NOMO-1 treated with dmso at 0.1 percent for 144 hours (cell line): ENCODE measurements around the gene LTO1.

Experiments used
- DNase-seq: peaks from one replicate; lab custom pipeline; 2025; ENCODE audit not compliant: unreplicated experiment; lab: John Stamatoyannopoulos, UW

LTO1 gene

DNA sequence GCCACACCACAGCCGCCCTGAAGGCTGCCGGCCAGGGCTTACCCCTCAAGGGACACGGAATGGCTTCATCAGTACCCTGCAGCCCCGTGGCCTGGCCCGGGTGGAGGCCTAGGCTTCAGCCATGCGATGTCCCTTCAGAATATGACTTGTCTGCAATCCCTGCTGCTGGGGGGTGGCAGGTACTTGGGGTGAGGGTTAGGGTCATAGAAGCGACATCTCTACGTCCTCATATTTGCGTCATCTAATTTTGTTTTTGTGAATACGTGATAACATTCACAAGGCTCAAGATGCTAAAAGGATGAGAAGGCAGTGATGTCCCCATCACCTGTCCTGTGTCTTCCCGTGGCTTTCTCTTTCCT lies 27.8 kb downstream of the LTO1 start:
- no peak for DNase-seq

DNA sequence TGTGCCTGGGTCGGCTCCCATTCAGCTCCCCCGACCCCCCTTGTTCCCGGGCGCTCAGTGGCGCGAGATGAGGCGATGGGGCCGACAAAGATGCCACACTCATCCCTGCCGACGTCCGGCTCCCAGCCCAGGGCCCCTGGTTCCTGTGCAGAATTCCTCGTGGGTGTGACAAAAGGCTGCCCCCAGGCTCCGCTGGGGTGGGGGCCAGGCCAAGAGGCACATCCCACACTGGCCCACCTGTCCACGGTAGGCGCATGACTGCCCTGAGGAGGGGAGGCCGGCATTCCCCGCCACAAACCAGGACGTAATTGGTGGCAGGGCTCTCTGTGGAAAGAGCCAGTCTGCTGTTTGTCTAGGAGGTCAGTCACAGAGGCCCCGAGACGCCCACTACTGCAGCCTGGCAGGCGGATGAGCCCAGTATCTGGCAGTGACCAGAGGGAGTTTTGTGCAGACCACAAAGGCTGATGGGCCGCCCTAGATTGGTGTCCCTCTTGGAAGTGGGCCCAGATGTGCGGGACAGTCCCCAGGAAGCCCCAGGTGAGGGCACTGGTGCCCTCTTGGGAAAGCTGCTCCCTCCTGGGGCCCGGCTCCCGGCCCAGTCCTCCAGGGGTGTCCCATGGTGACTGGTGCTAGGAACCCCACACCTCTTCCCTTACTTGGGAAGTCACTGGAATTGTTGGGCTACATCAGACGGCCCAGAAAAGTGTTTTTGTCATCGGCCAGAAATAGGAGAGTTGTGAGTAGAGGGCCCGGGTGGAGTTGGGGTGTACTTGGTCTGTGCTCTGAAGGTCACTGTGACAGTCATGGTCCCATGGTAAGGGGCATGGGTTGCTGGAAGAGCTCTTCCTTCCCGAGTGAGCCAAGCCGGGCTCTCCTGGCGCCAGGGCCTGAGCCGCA lies 28.4 kb downstream of the LTO1 start:
- DNase-seq = no peak

DNA sequence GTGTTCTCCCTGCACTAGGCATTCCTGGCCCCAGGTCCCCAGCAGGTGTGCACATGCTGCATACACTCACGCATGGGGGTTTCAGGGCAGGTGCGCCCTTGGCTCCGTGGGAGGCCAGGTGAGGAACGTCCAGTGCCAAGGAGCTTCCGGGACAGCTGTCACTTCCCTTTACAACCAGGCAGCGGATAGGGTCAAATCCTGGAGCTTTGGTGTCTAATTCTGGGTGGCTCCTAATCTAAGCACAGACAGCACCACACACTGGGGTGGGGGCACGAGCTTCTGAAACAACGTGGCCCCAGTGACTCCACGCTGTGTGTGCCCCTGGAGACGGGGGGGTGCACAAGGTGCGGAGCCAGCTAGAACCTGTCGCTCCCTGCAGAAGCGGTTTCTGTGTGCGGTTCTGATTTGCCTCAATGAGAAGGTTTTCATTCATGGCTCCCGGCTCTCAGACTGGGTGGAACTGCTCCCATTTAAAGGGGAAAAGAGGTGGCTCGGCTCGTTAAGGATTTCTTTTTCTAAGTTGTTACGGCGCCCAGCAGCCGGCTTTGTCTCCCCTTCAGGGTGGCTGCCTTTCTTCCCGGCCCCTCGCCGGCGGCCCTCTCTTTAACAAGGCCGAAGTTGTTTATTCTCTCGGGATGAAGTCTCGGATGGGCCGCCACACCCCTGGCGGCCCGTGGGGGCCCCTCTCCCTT lies 29.2 kb downstream of the LTO1 start:
- DNase-seq = no peak

DNA sequence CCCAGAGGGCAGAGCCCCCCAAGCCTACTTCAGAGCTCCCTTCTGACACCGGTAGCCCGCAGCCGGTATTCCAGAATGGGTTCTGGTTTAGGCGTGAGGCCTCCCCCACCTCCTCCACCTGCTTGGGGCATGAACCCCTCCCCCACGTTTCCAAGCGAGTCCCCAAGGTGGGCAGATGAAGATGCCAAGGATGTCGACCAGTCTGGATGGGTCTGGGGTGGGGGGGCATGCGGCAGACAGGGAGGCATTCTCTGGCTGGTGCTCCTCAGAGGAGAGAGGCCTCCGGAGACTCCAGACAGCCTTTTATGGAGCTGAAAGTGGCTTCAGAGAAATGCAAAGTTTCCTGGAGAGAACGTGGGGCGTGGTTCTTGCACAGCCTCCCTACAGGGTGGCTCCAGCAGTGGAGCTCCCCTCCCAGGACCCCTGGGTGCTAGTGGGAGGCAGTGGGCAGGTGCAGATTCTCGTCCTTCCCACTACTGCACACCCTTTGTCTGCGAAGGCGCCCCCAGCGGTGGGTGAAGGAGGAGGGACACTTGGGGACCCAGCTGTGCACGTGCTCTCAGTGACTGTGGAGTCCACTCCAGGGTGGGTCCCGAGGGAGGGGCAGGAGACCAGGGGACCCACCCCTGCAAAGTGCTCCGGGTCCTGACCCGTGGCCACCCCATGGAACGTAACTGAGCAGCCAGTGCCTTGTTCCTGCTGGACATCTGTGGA lies 30.0 kb downstream of the LTO1 start:
- DNase-seq = no peak

DNA sequence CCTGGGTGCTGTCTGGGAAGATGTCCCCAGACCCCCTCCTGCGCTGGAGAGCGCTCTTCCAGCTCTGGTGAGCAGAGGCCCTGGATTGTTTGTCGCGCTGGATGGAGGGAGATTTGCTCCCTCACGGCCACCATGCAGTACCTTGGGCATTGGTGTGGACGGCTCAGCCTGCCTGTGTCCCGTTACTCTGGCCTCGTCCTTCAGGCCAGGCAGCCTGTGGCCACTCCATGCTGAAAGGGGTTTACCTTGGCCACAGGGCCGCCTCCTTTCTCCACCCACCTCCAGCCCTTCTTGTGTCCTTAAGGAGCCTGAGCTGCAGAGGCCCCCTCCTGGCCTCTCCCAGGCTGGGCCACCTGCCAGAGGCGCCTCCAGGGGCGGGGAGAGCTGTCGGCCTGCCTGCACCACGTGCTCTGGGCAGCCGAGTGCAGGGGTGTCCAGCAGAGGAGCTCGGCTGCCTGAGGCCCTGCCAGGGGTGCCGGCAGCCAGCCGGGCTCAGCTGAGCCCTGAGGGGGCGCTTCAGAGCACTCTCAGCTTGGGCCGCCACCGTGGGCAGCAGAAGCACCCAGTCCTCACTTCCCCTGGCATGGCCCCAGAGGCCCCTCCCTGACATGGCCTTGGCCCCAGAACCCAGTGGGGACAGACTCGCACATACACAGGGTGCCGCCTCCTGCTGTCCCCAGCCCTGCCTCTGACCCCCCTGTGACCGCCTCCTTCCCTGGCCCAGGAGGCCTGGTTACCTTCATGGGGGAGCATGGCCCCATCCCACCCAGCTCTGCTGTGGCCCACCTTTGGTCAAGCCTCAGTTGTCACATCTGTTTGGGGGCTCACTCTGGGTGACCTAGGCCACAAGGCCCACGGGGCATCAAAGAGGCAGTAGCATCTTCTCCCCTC lies 30.8 kb downstream of the LTO1 start:
- no peak for DNase-seq

DNA sequence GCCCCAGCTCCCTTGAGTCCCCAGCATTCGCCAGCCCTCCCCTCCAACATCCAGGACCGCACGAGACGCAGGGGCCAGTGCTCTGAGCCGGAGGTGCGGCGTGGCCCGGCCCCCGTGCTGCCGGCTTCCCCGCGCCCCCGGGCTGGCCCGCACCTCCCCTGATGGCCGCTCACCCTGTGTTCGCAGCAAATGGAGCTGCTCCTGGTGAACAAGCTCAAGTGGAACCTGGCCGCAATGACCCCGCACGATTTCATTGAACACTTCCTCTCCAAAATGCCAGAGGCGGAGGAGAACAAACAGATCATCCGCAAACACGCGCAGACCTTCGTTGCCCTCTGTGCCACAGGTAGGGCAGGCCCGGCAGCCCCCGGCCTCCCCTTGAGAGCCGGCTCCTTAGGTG lies 31.5 kb downstream of the LTO1 start:
- no peak for DNase-seq

DNA sequence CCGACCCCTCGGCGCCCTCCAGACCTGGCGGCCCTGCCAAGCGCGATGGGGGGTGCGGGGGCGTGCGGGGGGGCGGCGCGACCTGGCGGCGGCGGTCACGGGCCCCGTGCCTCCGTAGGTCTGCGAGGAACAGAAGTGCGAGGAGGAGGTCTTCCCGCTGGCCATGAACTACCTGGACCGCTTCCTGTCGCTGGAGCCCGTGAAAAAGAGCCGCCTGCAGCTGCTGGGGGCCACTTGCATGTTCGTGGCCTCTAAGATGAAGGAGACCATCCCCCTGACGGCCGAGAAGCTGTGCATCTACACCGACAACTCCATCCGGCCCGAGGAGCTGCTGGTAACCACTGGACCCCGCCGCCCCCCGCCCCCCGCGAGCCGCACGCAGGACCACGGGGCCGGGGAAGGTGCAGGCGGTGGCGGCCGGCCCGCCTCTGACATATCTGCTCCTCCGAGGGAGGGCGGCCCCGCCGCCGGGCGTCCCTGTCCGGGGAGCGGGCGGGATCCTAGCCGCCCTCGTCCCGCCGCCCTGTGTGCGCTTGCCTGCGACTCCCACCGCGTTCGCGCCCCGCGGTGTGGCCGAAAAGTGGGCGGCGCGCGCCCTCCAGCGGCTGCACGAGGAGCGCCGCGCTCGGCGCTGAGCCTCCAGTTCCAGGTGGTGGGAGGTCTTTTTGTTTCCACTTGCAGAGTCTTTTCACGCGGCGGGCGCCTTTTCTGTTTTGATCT lies 32.1 kb downstream of the LTO1 start:
- DNase-seq = peak; percentile 61

DNA sequence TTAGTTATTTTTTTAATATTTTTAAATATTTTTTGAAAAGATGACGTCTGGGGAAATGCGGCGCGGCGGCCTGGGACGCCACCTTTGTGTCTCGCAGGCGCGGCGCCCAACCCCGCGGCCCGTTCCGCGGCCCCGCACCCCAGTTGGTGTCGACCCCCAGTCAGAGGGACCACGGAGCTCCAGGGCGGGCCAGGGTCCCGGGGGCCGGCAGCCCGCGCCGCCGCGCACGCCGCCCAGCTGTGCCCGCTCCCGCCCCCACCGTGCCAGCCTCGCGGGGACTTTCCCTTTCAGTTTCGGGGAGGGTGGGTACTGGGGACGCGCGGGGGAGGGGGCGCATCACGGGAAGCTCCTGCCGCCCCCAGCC lies 32.6 kb downstream of the LTO1 start:
- DNase-seq = no peak

DNA sequence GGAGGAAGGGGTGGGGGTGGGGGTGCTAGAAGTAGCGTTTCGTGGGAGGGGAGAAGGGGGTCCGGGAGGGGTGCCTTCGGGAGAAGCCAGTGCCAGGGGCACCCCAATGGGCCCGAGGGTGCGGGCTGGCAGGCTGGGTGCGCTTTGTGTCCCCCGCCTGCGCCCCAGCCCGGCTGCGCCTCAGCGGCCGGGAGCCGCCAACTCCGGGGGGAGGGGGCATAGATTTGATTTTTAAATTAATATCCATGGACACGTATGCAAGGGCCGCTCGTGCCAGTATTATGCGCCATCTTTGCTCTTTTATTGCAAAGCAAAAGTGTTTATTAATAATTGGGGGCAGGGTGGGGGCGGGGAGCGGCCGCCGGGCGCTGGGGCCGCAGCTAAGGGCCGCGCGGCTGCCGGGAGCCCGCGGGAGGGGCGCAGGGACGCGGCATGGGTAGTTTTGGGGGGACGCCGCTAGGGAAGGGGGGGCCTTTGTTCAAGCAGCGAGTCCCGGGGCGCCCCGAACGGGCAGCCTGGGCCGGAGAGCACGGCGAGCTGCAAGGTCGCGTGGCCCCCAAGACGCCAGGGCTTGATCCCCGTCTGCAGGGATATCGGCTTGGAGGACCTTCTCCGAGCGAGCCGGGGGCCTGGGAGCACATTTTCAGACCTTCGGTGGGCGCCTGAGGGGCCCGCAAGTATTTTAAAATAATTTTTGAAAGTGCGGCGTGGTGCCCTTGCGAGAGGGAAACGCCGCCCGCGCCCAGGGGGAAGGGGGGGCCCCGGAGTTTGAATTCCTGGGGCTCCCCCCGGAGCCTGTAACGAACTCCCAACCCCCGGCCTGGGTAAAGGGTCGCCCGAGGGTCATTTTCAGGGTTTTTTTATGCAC lies 33.2 kb downstream of the LTO1 start:
- DNase-seq = no peak

DNA sequence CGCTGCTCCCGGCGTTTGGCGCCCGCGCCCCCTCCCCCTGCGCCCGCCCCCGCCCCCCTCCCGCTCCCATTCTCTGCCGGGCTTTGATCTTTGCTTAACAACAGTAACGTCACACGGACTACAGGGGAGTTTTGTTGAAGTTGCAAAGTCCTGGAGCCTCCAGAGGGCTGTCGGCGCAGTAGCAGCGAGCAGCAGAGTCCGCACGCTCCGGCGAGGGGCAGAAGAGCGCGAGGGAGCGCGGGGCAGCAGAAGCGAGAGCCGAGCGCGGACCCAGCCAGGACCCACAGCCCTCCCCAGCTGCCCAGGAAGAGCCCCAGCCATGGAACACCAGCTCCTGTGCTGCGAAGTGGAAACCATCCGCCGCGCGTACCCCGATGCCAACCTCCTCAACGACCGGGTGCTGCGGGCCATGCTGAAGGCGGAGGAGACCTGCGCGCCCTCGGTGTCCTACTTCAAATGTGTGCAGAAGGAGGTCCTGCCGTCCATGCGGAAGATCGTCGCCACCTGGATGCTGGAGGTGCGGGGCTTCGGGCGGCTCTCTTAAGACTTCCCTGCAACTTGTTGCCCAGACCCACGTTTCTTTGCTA lies 34.1 kb downstream of the LTO1 start, which contains the start of gene CCND1:
TSS of gene CCND1 (plus strand) at position 162 of the 587 bp plus-strand sequence. CDS start at position 320, 158 bp downstream.
- peak; percentile 23 for DNase-seq

DNA sequence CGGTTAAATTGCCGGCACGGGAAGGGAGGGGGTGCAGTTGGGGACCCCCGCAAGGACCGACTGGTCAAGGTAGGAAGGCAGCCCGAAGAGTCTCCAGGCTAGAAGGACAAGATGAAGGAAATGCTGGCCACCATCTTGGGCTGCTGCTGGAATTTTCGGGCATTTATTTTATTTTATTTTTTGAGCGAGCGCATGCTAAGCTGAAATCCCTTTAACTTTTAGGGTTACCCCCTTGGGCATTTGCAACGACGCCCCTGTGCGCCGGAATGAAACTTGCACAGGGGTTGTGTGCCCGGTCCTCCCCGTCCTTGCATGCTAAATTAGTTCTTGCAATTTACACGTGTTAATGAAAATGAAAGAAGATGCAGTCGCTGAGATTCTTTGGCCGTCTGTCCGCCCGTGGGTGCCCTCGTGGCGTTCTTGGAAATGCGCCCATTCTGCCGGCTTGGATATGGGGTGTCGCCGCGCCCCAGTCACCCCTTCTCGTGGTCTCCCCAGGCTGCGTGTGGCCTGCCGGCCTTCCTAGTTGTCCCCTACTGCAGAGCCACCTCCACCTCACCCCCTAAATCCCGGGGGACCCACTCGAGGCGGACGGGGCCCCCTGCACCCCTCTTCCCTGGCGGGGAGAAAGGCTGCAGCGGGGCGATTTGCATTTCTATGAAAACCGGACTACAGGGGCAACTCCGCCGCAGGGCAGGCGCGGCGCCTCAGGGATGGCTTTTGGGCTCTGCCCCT lies 34.7 kb downstream of the LTO1 start:
- no peak for DNase-seq

DNA sequence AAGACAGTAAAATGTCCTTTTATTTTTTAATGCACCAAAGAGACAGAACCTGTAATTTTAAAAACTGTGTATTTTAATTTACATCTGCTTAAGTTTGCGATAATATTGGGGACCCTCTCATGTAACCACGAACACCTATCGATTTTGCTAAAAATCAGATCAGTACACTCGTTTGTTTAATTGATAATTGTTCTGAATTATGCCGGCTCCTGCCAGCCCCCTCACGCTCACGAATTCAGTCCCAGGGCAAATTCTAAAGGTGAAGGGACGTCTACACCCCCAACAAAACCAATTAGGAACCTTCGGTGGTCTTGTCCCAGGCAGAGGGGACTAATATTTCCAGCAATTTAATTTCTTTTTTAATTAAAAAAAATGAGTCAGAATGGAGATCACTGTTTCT lies 35.3 kb downstream of the LTO1 start:
- DNase-seq = no peak

DNA sequence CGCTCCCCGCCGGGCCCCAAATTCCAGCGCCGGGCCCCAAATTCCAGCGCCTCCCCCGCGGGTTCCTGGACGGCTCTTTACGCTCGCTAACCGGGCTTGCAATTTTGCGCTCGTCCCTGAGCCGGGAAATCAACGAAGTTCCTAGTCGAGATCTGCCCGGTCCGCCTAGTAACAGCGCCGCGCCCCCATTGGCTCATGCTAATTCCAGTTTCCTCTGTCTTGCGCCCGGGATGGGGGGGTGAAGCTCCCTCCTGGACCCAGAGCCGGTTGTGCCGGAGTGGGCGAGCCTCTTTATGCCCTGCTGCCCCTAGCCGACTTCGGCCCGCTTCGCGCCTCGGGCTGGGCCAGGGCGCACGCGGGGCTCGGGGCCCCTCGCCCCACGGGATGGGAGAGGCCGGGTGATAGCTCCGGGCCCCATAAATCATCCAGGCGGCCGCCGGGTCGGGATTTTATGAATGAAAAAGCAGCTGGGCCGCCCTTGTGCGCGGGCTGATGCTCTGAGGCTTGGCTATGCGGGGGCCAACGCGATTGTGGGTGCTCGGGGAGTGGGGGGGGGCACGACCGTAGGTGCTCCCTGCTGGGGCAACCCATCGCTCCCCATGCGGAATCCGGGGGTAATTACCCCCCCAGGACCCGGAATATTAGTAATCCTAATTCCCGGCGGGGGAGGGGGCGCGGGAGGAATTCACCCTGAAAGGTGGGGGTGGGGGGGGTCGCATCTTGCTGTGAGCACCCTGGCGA lies 36.0 kb downstream of the LTO1 start:
- peak; percentile 47 for DNase-seq

DNA sequence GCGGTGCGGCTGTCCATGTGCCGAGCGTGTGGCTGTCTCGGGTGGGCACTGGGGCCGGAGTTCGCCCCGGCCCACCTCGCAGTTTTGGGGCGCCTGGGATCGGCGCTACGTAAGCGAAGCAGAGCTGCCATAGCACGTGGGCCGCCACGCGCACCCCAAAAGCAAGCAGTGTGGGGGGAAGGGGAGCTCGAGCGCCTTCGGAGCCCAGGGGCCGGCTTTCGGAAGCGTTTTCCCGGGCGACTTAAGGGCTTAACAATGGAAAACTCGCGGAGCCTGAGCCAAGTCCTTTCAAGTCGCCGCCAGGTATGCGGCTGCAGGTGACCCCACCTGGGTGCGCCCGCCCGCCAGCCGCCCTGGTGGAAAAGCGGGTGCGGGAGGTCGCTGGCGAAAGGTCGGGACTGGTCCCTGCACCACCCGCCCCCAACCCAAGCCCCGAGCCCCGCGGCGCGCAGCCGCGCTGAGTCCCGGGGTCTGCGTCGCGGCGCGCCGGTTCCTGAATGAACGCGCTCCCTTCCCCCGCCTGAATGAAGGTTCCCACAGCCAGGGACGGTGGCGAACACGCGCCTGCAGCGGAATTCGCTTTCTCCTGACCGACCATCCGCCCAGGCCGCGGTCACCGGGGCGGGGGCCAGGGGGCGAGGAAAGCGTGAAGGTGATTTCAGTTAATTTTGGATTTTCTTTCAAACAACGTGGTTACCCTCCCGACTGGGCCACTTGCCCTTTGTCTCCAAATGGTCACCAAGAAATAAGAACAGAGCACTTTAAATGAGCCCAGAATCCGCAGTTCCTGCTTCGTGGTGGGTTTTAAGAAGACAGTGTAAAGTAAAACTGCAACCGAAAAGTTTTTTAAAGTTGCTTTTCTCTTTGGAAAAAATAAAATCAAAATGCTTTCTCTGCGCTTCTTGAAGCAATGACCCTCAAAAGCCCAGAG lies 36.9 kb downstream of the LTO1 start:
- no peak for DNase-seq

DNA sequence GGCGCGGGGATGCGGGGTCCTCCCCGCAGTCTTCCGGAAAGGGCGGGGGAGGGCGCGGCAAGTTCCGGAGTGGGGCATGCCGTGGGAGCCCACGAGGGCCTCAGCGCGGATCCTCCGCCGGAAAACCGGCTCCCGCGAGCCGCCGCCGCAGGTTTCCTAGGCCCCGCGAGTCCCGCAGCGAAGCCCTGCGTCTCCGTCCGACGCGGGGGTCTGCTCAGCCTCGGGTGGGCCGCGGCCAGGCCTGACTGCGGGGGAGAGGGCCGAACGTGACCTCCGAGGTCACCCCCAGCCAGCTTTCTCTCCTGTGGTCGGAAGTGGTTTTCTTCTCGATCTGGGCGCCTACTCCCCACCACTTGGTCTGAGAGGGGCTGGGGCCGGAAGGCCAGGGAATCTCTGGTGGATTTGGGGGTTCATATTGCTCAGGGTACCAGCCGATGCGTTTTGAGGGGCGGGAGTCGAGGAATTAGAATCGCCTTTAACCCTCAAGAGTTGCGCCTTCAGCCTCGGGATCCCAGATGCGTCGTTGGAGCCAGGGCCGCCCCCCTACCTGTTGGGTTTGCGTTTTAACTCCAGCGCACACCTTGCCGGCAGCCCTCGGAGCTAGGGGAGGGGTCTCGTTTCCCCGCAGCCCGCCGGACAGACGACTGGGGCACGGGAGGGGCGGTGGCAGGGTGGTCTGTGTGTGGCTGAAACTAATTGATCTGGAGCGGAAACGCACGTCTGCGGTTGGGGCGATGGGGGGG lies 37.8 kb downstream of the LTO1 start:
- DNase-seq = no peak
